K562 (cell line): Measurements from ENCODE around the gene LECT2. TPM values are rescaled to one million over a fixed set of nuclear protein-coding genes. Genes with fewer than 3 reads are reported as not detected.

Source experiments
- ATAC-seq: fragments of 200-7000 bp; cut with Tn5 transposase; 3 replicates; pipeline ENCODE4 v1.9.1; 2020; ENCODE audit warnings: moderate library complexity
- BruUV-seq: library from RNA; stranded (reverse); fragments of 400-500 nt; replicated peaks from 2 replicates; lab custom pipeline; 2021; lab: Mats Ljungman, UMichigan
- CTCF ChIA-PET: fragments of 300-600 bp; formaldehyde crosslinking; extraction: SDS; loops from one replicate; lab custom pipeline; 2021; ENCODE audit warnings: low intra/inter-chr PET ratio; lab: Yijun Ruan, JAX
- POLR2A ChIA-PET: fragments of 300-600, 350-650 bp; sonication (Branson Sonifier 250); formaldehyde crosslinking; extraction: SDS; loops from one replicate; lab custom pipeline; 2021; ENCODE audit warnings: antibody characterized with exemption, inconsistent platforms; lab: Yijun Ruan, JAX
- DNase-seq, 4 experiments: peaks; one replicate each; pipeline versions ENCODE4 v3.0.0 to v3.0.0-alpha.2; 2011 to 2018; ENCODE audit warnings: low spot score in 3 of 4, mixed read lengths in 3 of 4; ENCODE audit errors: extremely low read depth in 1 of 4
- FAIRE-seq: peaks from 2 replicates; lab custom pipeline; 2011; peaks lifted over from hg19 to GRCh38; lab: Jason Lieb, UNC
- H2AFZ ChIP-seq: 2 replicates; pipeline ENCODE4 v1.6.0; 2011; ENCODE audit warnings: low read depth, low read length, control low read depth, inconsistent platforms
- H3K27ac ChIP-seq: fragments of 200-600 bp; 3 replicates; pipeline ENCODE4 v1.8.0; 2011; ENCODE audit warnings: low read depth, mild to moderate bottlenecking, control low read depth, inconsistent platforms, low read length, moderate library complexity, mixed read lengths; ENCODE audit errors: extremely low read depth
- H3K27me3 ChIP-seq, 2 experiments: fragments of 300-600 bp in 1 of 2; 2 replicates in 1 of 2; 3 replicates in 1 of 2; pipeline versions ENCODE4 v1.6.0 to v1.8.0; 2011; ENCODE audit warnings: inconsistent platforms in 2 of 2, low read length in 2 of 2, mild to moderate bottlenecking in 1 of 2, mixed read lengths in 1 of 2, moderate library complexity in 1 of 2; ENCODE audit not compliant: control insufficient read depth in 2 of 2, insufficient read depth in 2 of 2
- H3K36me3 ChIP-seq: fragments of 300-600 bp; 3 replicates; pipeline ENCODE4 v1.8.0; 2011; ENCODE audit warnings: mild to moderate bottlenecking, low read length, inconsistent platforms; ENCODE audit not compliant: control insufficient read depth, insufficient read depth
- H3K4me1 ChIP-seq, 2 experiments: fragments of 200-600 bp in 1 of 2; replicated peaks in 1 of 2; 2 replicates in 1 of 2; 3 replicates in 1 of 2; pipeline versions ENCODE4 v1.5.1 to v1.8.0; 2011; ENCODE audit warnings: inconsistent platforms in 2 of 2, low read length in 2 of 2, mild to moderate bottlenecking in 1 of 2, mixed read lengths in 1 of 2, moderate library complexity in 1 of 2; ENCODE audit not compliant: control insufficient read depth in 2 of 2, insufficient read depth in 2 of 2
- H3K4me2 ChIP-seq: 2 replicates; pipeline ENCODE4 v1.6.1; 2011; ENCODE audit warnings: low read length, control low read depth, inconsistent platforms, mixed read lengths; ENCODE audit not compliant: insufficient read depth
- H3K4me3 ChIP-seq: fragments of 200-600 bp; sonication (generic), shearing (Covaris generic); 2 replicates; pipeline ENCODE4 v1.5.1; 2016; ENCODE audit warnings: control low read depth, inconsistent platforms
- H3K79me2 ChIP-seq: fragments of 200-600 bp; 3 replicates; pipeline ENCODE4 v1.8.0; 2011; ENCODE audit warnings: low read length, inconsistent platforms; ENCODE audit not compliant: control insufficient read depth, insufficient read depth
- H3K9ac ChIP-seq, 2 experiments: 2 replicates each; pipeline versions ENCODE4 v1.6.0 to v1.6.1; 2011; ENCODE audit warnings: low read depth in 2 of 2, low read length in 2 of 2, control low read depth in 1 of 2, inconsistent platforms in 1 of 2, mild to moderate bottlenecking in 1 of 2, mixed read lengths in 1 of 2; ENCODE audit not compliant: insufficient read depth in 1 of 2
- H3K9me1 ChIP-seq: one replicate; pipeline ENCODE4 v1.6.0; 2011; ENCODE audit warnings: inconsistent platforms, mild to moderate bottlenecking, low read length, moderate library complexity; ENCODE audit not compliant: control insufficient read depth, insufficient read depth
- H3K9me3 ChIP-seq: replicated peaks from 2 replicates; pipeline ENCODE4 v1.5.1; 2011; ENCODE audit warnings: low read depth, low read length, inconsistent platforms; ENCODE audit not compliant: control insufficient read depth, insufficient read depth
- H4K20me1 ChIP-seq: replicated peaks from 2 replicates; pipeline ENCODE4 v1.6.1; 2011; ENCODE audit warnings: low read length, inconsistent platforms, mixed read lengths; ENCODE audit not compliant: control insufficient read depth, insufficient read depth
- CEBPB ChIP-seq: fragments of 450-650 bp; IDR thresholded peaks from 2 replicates; pipeline ENCODE4 v1.6.1; 2016; ENCODE audit warnings: missing genetic modification characterization, missing compliant biosample characterization
- ETV6 ChIP-seq, 3 experiments: fragments of 150-350 bp in 1 of 3; sonication (generic) in 1 of 3; formaldehyde crosslinking in 1 of 3; IDR thresholded peaks; 2 replicates each; pipeline versions ENCODE4 v1.6.1 to v1.8.0; 2014 to 2022; ENCODE audit warnings: borderline replicate concordance in 2 of 3, low read depth in 2 of 3, antibody characterized with exemption in 1 of 3, low read length in 1 of 3, mild to moderate bottlenecking in 1 of 3, missing genetic modification reagents in 1 of 3
- HSF4 ChIP-seq: fragments of 250-450 bp; sonication (Bioruptor Pico); IDR thresholded peaks from 2 replicates; pipeline ENCODE4 v2.1.2; 2022; ENCODE audit warnings: mild to moderate bottlenecking, moderate library complexity, borderline replicate concordance
- LCOR ChIP-seq: sonication (generic); formaldehyde crosslinking; IDR thresholded peaks from 2 replicates; pipeline ENCODE4 v1.8.0; 2022; ENCODE audit warnings: mild to moderate bottlenecking, missing genetic modification reagents
- NFIC ChIP-seq: fragments of 450-650 bp; IDR thresholded peaks from 2 replicates; pipeline ENCODE4 v1.6.1; 2017; ENCODE audit warnings: mild to moderate bottlenecking, inconsistent platforms
- ZZZ3 ChIP-seq: fragments of 450-650 bp; IDR thresholded peaks from 2 replicates; pipeline ENCODE4 v1.6.1; 2016; ENCODE audit warnings: antibody characterized with exemption, mild to moderate bottlenecking, moderate library complexity
- WGBS: fragments of 100-300 bp; shearing (Covaris generic); methylation state at CpG from one replicate; pipeline ENCODE4 v1.1.6; 2016; ENCODE audit warnings: low coverage, mixed read lengths; ENCODE audit not compliant: insufficient coverage; ENCODE audit errors: missing lambda C conversion rate; 5-methylcytosine and 5-hydroxymethylcytosine counted together
- in situ Hi-C: fragments of 300-500 bp; cut with MboI; formaldehyde crosslinking; loops from 4 replicates; pipeline ENCODE4 v1.15.0; 2018; ENCODE audit warnings: inconsistent platforms, mixed read lengths
- intact Hi-C: fragments of 100-400 bp; cut with micrococcal nuclease; formaldehyde crosslinking; loops from 2 replicates; pipeline ENCODE4 v1.14.2; 2022
- polyA plus RNA-seq, 8 experiments: library from polyadenylated mRNA; depleted of rRNA in 4 of 8; stranded (reverse) in 5 of 8; unstranded in 3 of 8; fragments of >200 nt; fragmentation: Nextera tagmentation in 2 of 8; fragmentation: Illumina TruSeq in 1 of 8; extraction: Ambion mirVana in 2 of 8; extraction: Trizol in 1 of 8; gene quantifications; 2 replicates each; pipeline versions ENCODE4 v1.2.1 to v1.2.3, GENCODE V29; 2011 to 2014; ENCODE audit warnings: inconsistent platforms in 1 of 8, missing spikeins in 1 of 8
- total RNA-seq, 7 experiments: library from RNA; depleted of rRNA in 6 of 7; stranded (reverse); fragments of >200 nt in 6 of 7; fragmentation: Illumina TruSeq in 2 of 7; extraction: Trizol in 2 of 7; gene quantifications; 2 replicates each; pipeline versions ENCODE4 v1.2.1 to v1.2.3, GENCODE V29; 2011 to 2021; ENCODE audit warnings: low replicate concordance in 1 of 7
- TF ChIP-seq, protein P1 (sequence below), 2 experiments: fragments of 450-650 bp in 1 of 2; sonication (generic) in 1 of 2; formaldehyde crosslinking in 1 of 2; IDR thresholded peaks in 1 of 2; conservative IDR thresholded peaks in 1 of 2; 2 replicates each; pipeline versions ENCODE4 v1.6.1 to v1.8.1; 2016 to 2023; ENCODE audit warnings: mild to moderate bottlenecking in 2 of 2, moderate library complexity in 2 of 2, inconsistent platforms in 1 of 2, missing genetic modification reagents in 1 of 2

The LECT2 gene
- total and polyA plus RNA-seq, 9 of the 15 experiments (the other 6 are each of a cell fraction or from before 2014, with no cell fraction given) = not detected

DNA sequence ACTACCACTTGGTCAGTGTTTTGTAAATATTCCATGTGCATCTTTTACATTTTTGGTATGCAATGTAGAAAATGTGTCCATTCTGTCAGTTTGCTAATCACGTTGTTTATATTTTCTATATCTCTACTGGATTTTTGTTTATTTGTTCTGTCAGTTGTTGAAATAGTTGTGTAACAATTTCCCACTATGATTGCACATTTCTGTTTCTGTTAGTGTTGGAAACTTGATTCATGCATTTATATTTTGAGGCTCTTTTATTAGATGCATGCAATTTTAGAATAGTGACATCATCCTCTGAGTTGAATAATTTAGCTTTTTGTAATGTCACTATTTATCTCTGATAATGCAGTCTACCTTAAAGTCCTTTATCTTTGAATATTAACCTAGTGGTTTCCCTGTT is 25.8 kb upstream of the LECT2 start:
- H3K9me1 ChIP-seq = no peaks in the 10 kb centered on the region
- TF ChIP-seq, protein P1, sequence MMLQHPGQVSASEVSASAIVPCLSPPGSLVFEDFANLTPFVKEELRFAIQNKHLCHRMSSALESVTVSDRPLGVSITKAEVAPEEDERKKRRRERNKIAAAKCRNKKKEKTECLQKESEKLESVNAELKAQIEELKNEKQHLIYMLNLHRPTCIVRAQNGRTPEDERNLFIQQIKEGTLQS (IDR thresholded peaks at IDR 0.05) = peak; percentile 35; the same call in 1 of the 2 replicates
- TF ChIP-seq, protein P1 (CRISPR knock-in tag; conservative IDR thresholded peaks at IDR 0.05) = no peak
- TF ChIP-seq HSF4 (no peak), CEBPB (tag) (peak; percentile 28), ZZZ3 (no peak), LCOR (CRISPR knock-in tag) (no peak), NFIC (no peak), ETV6 (IDR thresholded peaks at IDR 0.05; ENCODE audit: borderline replicate concordance in 1 of 2, low read depth in 2 of 2, low read length in 1 of 2) (no peak), ETV6 (CRISPR knock-in tag; IDR thresholded peaks at IDR 0.05; ENCODE audit: borderline replicate concordance) (no peak)
- POLR2A ChIA-PET = no interaction called here
- H3K4me3 ChIP-seq = no peak overlapping the region
- intact Hi-C loops = no loop called here
- no peak overlapping the region for H2AFZ ChIP-seq
- H4K20me1 ChIP-seq = no peaks in the 10 kb centered on the region
- ATAC-seq (no peak), DNase-seq (no peak), FAIRE-seq (no peak)
- no TSS peak for BruUV-seq
- CTCF ChIA-PET = no interaction called here
- H3K79me2 ChIP-seq = no peaks in the 10 kb centered on the region
- H3K27me3 ChIP-seq = peaks cover 0 to 9% of the 10 kb centered on the region in 2 experiments; a peak in 3 of 5 replicates
- H3K9ac ChIP-seq = no peak overlapping the region
- WGBS = 4% methylated on average over 1 of the region's 1 CpG
- H3K4me2 ChIP-seq = no peak overlapping the region
- no peaks in the 10 kb centered on the region for H3K9me3 ChIP-seq
- H3K36me3 ChIP-seq = no peaks in the 10 kb centered on the region
- in situ Hi-C loops = no loop called here
- H3K27ac ChIP-seq = no peak overlapping the region
- peaks cover 0 to 4% of the 10 kb centered on the region in 2 experiments; a peak in 2 of 5 replicates for H3K4me1 ChIP-seq
